ENCODE data around the gene RPS26. TPM values are rescaled to one million over a fixed set of nuclear protein-coding genes. Genes with fewer than 3 reads are reported as not detected.

Gene RPS26
- total and polyA plus RNA-seq, 2 of the 13 experiments (the other 11 are each of a cell fraction or from before 2014, with no cell fraction given): 150 to 421 TPM

DNA sequence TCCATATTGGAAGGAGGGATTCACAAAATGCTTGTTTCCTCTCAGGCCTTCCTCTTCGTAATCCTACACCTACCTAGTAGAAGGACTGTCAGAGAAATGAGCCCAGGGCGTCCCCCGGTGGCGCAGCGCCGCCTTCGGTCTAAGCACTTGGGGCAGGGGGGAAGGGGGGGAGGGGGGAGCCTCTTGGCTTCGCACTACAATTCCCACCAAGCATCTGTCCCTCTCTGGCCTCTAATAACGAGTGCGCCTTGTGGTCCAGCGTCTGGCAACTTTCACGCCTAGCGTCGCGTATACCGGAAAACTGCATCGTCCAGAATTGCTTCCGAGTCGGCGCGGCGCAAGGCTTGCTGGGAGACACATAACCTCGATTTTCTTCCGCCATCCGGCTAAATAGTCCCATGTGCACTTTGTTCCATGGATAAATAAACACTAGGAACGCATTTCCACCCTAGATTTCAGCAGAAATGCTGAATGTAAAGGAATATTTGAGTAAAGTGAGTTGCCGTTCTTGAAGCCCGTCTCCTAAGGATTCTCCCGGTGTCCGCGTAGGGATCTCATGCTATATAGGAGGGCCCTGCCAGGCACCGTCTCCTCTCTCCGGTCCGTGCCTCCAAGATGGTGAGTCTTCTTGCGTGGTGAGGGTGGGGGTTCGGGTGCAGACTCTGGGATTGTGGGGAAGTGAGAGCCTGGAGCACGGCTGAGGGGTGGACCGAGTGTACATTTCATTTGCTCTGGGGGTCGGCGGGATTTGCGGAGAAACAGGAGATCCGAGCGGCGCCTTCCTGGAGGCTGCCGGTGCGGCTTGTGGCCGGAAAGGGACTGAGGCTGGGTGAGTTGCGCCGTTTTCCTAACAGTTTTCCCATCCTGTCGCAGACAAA lies at the start of gene RPS26 (continued):
- peak; percentile 51; the same call in 1 of the 2 replicates for TF ChIP-seq PAX8 (CRISPR knock-in tag; IDR thresholded peaks at IDR 0.05; ENCODE audit: borderline replicate concordance)
- TF ChIP-seq, protein P1, sequence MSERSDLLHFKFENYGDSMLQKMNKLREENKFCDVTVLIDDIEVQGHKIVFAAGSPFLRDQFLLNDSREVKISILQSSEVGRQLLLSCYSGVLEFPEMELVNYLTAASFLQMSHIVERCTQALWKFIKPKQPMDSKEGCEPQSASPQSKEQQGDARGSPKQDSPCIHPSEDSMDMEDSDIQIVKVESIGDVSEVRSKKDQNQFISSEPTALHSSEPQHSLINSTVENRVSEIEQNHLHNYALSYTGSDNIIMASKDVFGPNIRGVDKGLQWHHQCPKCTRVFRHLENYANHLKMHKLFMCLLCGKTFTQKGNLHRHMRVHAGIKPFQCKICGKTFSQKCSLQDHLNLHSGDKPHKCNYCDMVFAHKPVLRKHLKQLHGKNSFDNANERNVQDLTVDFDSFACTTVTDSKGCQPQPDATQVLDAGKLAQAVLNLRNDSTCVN (CRISPR knock-in tag; IDR thresholded peaks at IDR 0.05; ENCODE audit: borderline replicate concordance): peak; percentile 66; the same call in 1 of the 2 replicates
- no peak; the same call in none of the 2 replicates for TF ChIP-seq ZSCAN21 (CRISPR knock-in tag; IDR thresholded peaks at IDR 0.05; ENCODE audit: borderline replicate concordance)
- no peak for TF ChIP-seq ZNF607 (CRISPR knock-in tag; IDR thresholded peaks at IDR 0.05; ENCODE audit: borderline replicate concordance)
- peak; percentile 39; the same call in 1 of the 2 replicates for TF ChIP-seq SMC3 (IDR thresholded peaks at IDR 0.05; ENCODE audit: low read length)
- peak; percentile 92; the same call in 1 of the 2 replicates for TF ChIP-seq MYNN (CRISPR knock-in tag; IDR thresholded peaks at IDR 0.05; ENCODE audit: low read depth)
- TF ChIP-seq ZNF180 (CRISPR knock-in tag; IDR thresholded peaks at IDR 0.05; ENCODE audit: borderline replicate concordance, low read depth): peak; percentile 86; the same call in 1 of the 2 replicates
- TF ChIP-seq, protein P2, sequence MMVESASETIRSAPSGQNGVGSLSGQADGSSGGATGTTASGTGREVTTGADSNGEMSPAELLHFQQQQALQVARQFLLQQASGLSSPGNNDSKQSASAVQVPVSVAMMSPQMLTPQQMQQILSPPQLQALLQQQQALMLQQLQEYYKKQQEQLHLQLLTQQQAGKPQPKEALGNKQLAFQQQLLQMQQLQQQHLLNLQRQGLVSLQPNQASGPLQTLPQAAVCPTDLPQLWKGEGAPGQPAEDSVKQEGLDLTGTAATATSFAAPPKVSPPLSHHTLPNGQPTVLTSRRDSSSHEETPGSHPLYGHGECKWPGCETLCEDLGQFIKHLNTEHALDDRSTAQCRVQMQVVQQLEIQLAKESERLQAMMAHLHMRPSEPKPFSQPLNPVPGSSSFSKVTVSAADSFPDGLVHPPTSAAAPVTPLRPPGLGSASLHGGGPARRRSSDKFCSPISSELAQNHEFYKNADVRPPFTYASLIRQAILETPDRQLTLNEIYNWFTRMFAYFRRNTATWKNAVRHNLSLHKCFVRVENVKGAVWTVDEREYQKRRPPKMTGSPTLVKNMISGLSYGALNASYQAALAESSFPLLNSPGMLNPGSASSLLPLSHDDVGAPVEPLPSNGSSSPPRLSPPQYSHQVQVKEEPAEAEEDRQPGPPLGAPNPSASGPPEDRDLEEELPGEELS (CRISPR knock-in tag; IDR thresholded peaks at IDR 0.05): peak; percentile 60
- TF ChIP-seq AGO2 (optimal IDR thresholded peaks at IDR 0.05; ENCODE audit: low read depth, low read length): peak; percentile 56
- TF ChIP-seq ZNF781 (CRISPR knock-in tag; IDR thresholded peaks at IDR 0.05; ENCODE audit: borderline replicate concordance, not compliant biosample characterization): peak; percentile 47
- peak; percentile 40; the same call in 1 of the 2 replicates for TF ChIP-seq SMYD3 (CRISPR knock-in tag; IDR thresholded peaks at IDR 0.05)
- peak; percentile 87 for TF ChIP-seq TBX2 (CRISPR knock-in tag; IDR thresholded peaks at IDR 0.05; ENCODE audit: borderline replicate concordance)
- TF ChIP-seq, protein P3, sequence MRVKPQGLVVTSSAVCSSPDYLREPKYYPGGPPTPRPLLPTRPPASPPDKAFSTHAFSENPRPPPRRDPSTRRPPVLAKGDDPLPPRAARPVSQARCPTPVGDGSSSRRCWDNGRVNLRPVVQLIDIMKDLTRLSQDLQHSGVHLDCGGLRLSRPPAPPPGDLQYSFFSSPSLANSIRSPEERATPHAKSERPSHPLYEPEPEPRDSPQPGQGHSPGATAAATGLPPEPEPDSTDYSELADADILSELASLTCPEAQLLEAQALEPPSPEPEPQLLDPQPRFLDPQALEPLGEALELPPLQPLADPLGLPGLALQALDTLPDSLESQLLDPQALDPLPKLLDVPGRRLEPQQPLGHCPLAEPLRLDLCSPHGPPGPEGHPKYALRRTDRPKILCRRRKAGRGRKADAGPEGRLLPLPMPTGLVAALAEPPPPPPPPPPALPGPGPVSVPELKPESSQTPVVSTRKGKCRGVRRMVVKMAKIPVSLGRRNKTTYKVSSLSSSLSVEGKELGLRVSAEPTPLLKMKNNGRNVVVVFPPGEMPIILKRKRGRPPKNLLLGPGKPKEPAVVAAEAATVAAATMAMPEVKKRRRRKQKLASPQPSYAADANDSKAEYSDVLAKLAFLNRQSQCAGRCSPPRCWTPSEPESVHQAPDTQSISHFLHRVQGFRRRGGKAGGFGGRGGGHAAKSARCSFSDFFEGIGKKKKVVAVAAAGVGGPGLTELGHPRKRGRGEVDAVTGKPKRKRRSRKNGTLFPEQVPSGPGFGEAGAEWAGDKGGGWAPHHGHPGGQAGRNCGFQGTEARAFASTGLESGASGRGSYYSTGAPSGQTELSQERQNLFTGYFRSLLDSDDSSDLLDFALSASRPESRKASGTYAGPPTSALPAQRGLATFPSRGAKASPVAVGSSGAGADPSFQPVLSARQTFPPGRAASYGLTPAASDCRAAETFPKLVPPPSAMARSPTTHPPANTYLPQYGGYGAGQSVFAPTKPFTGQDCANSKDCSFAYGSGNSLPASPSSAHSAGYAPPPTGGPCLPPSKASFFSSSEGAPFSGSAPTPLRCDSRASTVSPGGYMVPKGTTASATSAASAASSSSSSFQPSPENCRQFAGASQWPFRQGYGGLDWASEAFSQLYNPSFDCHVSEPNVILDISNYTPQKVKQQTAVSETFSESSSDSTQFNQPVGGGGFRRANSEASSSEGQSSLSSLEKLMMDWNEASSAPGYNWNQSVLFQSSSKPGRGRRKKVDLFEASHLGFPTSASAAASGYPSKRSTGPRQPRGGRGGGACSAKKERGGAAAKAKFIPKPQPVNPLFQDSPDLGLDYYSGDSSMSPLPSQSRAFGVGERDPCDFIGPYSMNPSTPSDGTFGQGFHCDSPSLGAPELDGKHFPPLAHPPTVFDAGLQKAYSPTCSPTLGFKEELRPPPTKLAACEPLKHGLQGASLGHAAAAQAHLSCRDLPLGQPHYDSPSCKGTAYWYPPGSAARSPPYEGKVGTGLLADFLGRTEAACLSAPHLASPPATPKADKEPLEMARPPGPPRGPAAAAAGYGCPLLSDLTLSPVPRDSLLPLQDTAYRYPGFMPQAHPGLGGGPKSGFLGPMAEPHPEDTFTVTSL (CRISPR knock-in tag; IDR thresholded peaks at IDR 0.05; ENCODE audit: borderline replicate concordance): peak; percentile 3; the same call in 1 of the 2 replicates
- TF ChIP-seq ZNF768 (CRISPR knock-in tag; IDR thresholded peaks at IDR 0.05): 0 out of 2 replicates have a peak, but pooled peaks have one; percentile 25
- no peak for TF ChIP-seq NFATC3 (CRISPR knock-in tag; IDR thresholded peaks at IDR 0.05)
